Parathyroid adenoma (tissue), 2 donors: Measurements from ENCODE around the gene SERTM1.
A peak's percentile ranks its signal among the peaks of the same experiment; 100 is the strongest.

Experiments
- H2AFZ ChIP-seq: fragments of 300-600 bp; sonication (generic); one replicate; pipeline ENCODE4 v1.7.0; 2017; ENCODE audit warnings: antibody characterized with exemption, mild to moderate bottlenecking
- H3K27ac ChIP-seq: fragments of 300-600 bp; sonication (generic); one replicate; pipeline ENCODE4 v1.7.0; 2017
- H3K27me3 ChIP-seq: fragments of 300-600 bp; sonication (generic); one replicate; pipeline ENCODE4 v1.7.0; 2017; ENCODE audit warnings: low read length; ENCODE audit not compliant: control insufficient read depth, insufficient read depth
- H3K36me3 ChIP-seq: fragments of 300-600 bp; sonication (generic); one replicate; pipeline ENCODE4 v1.7.0; 2017; ENCODE audit warnings: low read length; ENCODE audit not compliant: control insufficient read depth, insufficient read depth
- H3K4me1 ChIP-seq: fragments of 300-600 bp; sonication (generic); one replicate; pipeline ENCODE4 v1.7.0; 2017; ENCODE audit warnings: control low read depth
- H3K4me2 ChIP-seq: fragments of 300-600 bp; sonication (generic); one replicate; pipeline ENCODE4 v1.7.0; 2017; ENCODE audit warnings: low read length
- H3K4me3 ChIP-seq: fragments of 300-600 bp; sonication (generic); one replicate; pipeline ENCODE4 v1.7.0; 2017; ENCODE audit warnings: low read depth, low read length
- H3K79me2 ChIP-seq: fragments of 300-600 bp; sonication (generic); one replicate; pipeline ENCODE4 v1.7.0; 2017; ENCODE audit warnings: control low read depth
- H3K9ac ChIP-seq: fragments of 300-600 bp; sonication (generic); one replicate; pipeline ENCODE4 v1.7.0; 2017; ENCODE audit warnings: mild to moderate bottlenecking
- H3K9me3 ChIP-seq: fragments of 300-600 bp; sonication (generic); one replicate; pipeline ENCODE4 v1.7.0; 2017; ENCODE audit warnings: low read length; ENCODE audit not compliant: control insufficient read depth
- TF ChIP-seq, protein P1 (sequence below): fragments of 300-600 bp; sonication (generic); IDR thresholded peaks from one replicate; pipeline ENCODE4 v1.7.0; 2017; ENCODE audit warnings: antibody characterized with exemption, mild to moderate bottlenecking
- donor health status: primary hyperparathyroidism.

SERTM1 gene

DNA sequence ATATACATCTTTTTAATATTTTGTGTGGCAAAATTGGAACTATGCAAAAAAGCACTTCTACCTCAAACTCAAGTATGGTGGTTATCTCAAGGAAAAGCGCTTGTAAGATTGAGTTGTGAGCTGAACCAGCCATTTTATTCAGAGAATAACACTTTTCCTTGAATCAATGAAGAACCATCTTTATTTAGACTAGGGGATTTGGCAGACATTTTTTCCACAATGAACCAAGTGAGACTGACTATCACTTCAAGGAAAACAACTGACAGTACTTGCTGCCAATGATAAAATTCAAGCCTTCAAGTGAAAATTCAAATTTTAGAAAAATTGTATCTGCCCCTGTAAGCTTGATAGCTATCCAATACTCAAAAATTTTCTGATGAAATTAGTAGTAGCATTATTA, 23.2 kb upstream of the SERTM1 start:
- no peaks in the 10 kb centered on the region for H3K79me2 ChIP-seq
- no peaks in the 10 kb centered on the region for H3K36me3 ChIP-seq
- H3K9ac ChIP-seq: no peak overlapping the region
- H3K27me3 ChIP-seq: no peaks in the 10 kb centered on the region
- no peaks in the 10 kb centered on the region for H3K4me1 ChIP-seq
- TF ChIP-seq, protein P1, sequence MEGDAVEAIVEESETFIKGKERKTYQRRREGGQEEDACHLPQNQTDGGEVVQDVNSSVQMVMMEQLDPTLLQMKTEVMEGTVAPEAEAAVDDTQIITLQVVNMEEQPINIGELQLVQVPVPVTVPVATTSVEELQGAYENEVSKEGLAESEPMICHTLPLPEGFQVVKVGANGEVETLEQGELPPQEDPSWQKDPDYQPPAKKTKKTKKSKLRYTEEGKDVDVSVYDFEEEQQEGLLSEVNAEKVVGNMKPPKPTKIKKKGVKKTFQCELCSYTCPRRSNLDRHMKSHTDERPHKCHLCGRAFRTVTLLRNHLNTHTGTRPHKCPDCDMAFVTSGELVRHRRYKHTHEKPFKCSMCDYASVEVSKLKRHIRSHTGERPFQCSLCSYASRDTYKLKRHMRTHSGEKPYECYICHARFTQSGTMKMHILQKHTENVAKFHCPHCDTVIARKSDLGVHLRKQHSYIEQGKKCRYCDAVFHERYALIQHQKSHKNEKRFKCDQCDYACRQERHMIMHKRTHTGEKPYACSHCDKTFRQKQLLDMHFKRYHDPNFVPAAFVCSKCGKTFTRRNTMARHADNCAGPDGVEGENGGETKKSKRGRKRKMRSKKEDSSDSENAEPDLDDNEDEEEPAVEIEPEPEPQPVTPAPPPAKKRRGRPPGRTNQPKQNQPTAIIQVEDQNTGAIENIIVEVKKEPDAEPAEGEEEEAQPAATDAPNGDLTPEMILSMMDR: no peak
- H3K4me3 ChIP-seq: no peak overlapping the region
- no peak overlapping the region for H3K4me2 ChIP-seq
- H3K27ac ChIP-seq: no peak overlapping the region
- no peaks in the 10 kb centered on the region for H3K9me3 ChIP-seq
- H2AFZ ChIP-seq: no peak overlapping the region

DNA sequence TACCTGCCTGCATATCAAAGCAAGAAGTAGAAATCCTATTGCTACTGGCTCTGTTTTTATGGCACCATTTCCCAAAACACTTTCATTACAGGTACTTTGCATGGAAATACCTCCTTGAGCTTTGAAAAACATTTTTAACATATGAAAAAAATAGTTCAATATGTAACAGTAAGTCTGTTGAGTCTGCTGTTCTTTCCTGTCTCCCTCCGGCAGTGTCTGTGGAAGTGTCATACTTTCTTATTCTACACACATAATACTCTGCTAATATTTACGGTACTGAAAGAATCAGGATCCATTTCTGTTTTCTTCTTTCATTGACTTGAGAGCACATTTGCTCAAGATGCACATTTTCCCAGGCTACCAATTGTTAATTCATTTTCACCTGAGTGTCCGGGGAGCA, 8.2 kb upstream of the SERTM1 start:
- H3K27ac ChIP-seq: no peak overlapping the region
- H3K27me3 ChIP-seq: no peaks in the 10 kb centered on the region
- no peak overlapping the region for H2AFZ ChIP-seq
- TF ChIP-seq, protein P1: no peak
- H3K9me3 ChIP-seq: no peaks in the 10 kb centered on the region
- H3K9ac ChIP-seq: no peak overlapping the region
- H3K4me3 ChIP-seq: no peak overlapping the region
- no peak overlapping the region for H3K4me2 ChIP-seq
- H3K36me3 ChIP-seq: no peaks in the 10 kb centered on the region
- no peaks in the 10 kb centered on the region for H3K79me2 ChIP-seq
- no peaks in the 10 kb centered on the region for H3K4me1 ChIP-seq

DNA sequence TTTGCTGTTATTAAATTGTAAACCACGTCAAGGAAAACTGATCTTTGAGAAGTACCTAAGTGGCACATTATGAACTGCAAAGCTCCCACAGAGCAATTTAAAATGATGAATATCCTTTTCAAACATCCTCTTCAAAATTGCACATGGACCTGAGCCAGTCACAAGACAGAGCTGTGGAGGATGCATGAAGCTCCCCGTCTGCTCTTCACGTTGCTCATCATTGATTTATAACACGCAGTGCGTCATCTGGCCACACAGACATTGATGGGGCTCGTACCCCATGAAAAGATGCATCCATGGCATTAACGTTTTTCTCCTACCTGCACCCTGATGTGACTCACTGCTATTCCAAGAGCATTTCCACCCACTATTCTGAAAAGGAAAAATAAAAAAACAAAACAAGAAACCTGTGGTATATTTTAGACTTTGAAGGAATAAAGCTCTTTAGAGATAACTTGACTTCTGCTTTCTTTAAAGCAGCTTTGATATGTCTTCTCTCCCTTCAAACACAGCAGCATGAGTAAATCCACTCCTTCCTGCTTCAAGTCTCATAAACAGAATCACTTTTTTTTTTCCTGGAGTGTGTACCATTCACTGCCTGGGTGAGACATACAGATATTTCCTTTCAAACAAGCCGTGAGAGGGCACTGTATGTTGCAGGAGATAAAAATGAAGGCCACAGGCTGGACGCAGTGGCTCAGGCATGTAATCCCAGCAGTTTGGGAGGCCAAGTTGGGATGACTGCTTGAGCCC, 7.2 kb upstream of the SERTM1 start:
- Histone ChIP-seq H3K4me2 (no peak overlapping the region), H3K36me3 (no peaks in the 10 kb centered on the region), H3K27me3 (no peaks in the 10 kb centered on the region), H3K27ac (no peak overlapping the region), H3K9ac (no peak overlapping the region), H3K79me2 (no peaks in the 10 kb centered on the region), H3K4me3 (no peak overlapping the region), H3K4me1 (no peaks in the 10 kb centered on the region), H2AFZ (no peak overlapping the region), H3K9me3 (no peaks in the 10 kb centered on the region)
- TF ChIP-seq, protein P1: no peak

DNA sequence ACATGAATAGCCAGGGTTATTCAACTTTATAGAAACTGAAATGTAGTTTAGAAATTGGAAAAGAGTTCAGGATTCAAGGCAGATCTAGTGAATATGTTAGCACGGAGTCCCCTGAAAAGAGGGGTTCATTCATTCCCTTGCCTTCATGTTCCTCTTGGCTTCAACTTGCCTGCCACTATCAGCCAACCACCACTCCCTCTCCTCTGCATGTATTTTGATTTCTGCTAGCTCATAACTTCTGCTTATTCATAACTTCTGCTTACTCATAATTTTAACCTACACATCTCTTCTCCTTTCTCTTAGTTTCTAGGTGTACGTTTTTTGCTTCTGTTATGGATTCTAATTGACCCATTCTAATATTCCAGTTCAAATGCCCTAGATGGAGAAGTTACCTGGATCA, 5.5 kb upstream of the SERTM1 start:
- Histone ChIP-seq H2AFZ (no peak overlapping the region), H3K4me2 (no peak overlapping the region), H3K36me3 (no peaks in the 10 kb centered on the region), H3K79me2 (no peaks in the 10 kb centered on the region), H3K4me1 (no peaks in the 10 kb centered on the region), H3K9me3 (no peaks in the 10 kb centered on the region), H3K4me3 (no peak overlapping the region), H3K27me3 (no peaks in the 10 kb centered on the region), H3K27ac (no peak overlapping the region), H3K9ac (no peak overlapping the region)
- TF ChIP-seq, protein P1: no peak

DNA sequence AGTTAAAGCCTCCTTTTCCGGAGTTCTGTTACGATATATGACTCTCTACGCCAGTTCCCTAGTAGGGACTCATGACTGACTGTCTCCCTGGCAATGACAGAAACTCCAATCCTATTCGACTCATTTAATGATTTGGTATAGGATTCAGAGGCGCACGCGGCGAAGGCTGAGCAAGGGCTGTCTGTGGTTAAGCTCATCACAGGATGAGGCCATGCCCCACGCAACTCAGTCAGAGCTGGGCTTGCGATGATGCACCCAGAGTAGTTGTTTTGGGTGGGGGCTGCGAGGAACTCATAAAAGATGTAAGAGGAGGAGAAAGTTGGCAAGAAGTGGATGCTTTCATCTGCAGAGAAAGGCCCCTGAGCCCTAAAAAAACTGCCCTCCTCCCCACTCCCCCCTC, 468 bp upstream of the SERTM1 start:
- H3K27ac ChIP-seq: no peak overlapping the region
- H3K4me2 ChIP-seq: peak overlapping the region; percentile 88
- H3K4me1 ChIP-seq: no peaks in the 10 kb centered on the region
- no peaks in the 10 kb centered on the region for H3K9me3 ChIP-seq
- H3K4me3 ChIP-seq: peak overlapping the region; percentile 74
- no peaks in the 10 kb centered on the region for H3K79me2 ChIP-seq
- TF ChIP-seq, protein P1: no peak
- H2AFZ ChIP-seq: peak overlapping the region; percentile 75
- no peak overlapping the region for H3K9ac ChIP-seq
- H3K27me3 ChIP-seq: no peaks in the 10 kb centered on the region
- no peaks in the 10 kb centered on the region for H3K36me3 ChIP-seq
